Ishikawa (cell line): ENCODE results near the gene TNS1.

Experiments used
- RAD21 ChIP-seq: IDR thresholded peaks from 2 replicates; pipeline ENCODE4 v1.6.1; 2012; ENCODE audit warnings: low read depth
- TF ChIP-seq, protein P1 (sequence below): IDR thresholded peaks from 2 replicates; pipeline ENCODE4 v1.6.1; 2012; ENCODE audit warnings: low read depth, mild to moderate bottlenecking

DNA sequence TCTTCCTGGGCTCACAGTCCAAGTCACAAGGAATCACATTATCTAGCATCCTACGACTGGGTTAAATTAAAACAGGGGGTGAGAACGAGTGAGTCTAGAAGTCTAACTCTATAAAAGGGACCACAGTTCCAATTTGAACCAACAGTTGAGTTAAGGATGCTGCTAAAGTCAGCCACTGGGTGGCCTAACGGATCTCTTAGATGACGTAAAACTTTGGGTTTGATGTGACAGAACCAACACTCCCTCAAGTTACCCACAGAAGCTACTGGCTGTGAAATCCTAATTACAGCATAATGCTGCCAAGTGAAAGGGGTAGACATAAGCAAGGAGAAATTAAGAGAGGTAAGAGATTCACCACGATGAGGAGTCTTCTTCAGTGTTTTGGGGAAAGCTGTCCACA is 33.6 kb upstream of the TNS1 start:
- TF ChIP-seq, protein P1, sequence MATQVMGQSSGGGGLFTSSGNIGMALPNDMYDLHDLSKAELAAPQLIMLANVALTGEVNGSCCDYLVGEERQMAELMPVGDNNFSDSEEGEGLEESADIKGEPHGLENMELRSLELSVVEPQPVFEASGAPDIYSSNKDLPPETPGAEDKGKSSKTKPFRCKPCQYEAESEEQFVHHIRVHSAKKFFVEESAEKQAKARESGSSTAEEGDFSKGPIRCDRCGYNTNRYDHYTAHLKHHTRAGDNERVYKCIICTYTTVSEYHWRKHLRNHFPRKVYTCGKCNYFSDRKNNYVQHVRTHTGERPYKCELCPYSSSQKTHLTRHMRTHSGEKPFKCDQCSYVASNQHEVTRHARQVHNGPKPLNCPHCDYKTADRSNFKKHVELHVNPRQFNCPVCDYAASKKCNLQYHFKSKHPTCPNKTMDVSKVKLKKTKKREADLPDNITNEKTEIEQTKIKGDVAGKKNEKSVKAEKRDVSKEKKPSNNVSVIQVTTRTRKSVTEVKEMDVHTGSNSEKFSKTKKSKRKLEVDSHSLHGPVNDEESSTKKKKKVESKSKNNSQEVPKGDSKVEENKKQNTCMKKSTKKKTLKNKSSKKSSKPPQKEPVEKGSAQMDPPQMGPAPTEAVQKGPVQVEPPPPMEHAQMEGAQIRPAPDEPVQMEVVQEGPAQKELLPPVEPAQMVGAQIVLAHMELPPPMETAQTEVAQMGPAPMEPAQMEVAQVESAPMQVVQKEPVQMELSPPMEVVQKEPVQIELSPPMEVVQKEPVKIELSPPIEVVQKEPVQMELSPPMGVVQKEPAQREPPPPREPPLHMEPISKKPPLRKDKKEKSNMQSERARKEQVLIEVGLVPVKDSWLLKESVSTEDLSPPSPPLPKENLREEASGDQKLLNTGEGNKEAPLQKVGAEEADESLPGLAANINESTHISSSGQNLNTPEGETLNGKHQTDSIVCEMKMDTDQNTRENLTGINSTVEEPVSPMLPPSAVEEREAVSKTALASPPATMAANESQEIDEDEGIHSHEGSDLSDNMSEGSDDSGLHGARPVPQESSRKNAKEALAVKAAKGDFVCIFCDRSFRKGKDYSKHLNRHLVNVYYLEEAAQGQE, result no peak
- TF ChIP-seq RAD21, result no peak
